GM19438 (cell line): ENCODE results near the gene STAT4.

Experiments
- ATAC-seq: cut with Tn5 transposase; IDR thresholded peaks from one replicate; pipeline ENCODE4 v1.9.1; 2021; ENCODE audit warnings: low read depth; ENCODE audit not compliant: unreplicated experiment

STAT4 gene

DNA sequence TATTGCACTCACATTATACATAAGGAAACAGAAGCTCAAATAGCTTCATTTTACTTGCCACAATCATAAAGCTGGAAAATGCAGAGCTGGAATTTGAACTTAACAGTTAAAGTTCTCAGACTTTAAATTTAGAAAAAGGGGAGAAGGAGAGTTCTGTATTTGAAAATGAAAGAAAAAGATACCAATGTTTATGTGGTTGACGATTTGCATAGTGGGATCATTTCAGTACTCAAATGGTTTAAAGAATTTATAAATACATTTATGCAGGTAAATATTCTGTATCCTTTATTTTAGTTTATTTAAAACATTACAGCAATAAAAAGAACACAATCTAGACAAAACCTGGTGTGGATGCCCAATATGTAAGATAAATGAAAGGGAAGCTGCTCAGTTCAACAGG, 25.5 kb upstream of the STAT4 start:
- no peak for ATAC-seq

DNA sequence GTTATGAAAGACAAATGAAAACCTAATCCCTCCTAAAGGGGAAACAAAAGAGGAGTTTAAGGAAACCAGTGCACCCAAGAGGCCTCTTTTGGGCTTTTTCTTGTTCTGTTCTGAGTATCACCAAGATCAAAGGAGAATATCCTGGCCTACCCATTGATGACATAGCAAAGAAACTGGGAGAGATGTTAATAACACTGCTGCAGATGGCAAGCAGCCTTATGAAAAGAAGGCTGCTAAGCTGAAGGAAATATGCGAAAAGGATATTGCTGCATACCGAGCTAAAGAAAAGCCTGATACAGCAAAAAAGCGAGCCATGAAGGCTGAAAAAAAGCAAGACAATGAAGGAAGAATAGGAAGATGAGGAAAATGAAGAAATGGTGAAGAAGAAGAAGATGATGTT, 23.6 kb upstream of the STAT4 start:
- ATAC-seq = no peak

DNA sequence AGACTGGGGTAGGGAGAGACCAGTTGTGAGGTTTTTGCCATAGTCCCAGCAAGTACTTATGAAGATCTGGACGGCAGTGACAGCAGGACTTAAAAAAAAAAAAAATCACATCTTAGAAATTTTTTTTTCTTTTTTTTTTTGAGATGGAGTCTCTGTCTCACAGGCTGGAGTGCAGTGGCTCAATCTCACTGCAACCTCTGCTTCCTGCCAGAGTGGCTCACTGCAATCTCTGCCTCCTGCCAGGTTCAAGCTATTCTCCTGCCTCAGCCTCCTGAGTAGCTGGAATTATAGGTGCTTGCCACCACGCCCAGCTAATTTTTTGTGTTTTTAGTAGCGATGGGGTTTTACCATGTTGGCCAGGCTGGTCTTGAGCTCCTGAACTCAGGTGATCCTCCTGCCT, 22.4 kb upstream of the STAT4 start:
- ATAC-seq = no peak

DNA sequence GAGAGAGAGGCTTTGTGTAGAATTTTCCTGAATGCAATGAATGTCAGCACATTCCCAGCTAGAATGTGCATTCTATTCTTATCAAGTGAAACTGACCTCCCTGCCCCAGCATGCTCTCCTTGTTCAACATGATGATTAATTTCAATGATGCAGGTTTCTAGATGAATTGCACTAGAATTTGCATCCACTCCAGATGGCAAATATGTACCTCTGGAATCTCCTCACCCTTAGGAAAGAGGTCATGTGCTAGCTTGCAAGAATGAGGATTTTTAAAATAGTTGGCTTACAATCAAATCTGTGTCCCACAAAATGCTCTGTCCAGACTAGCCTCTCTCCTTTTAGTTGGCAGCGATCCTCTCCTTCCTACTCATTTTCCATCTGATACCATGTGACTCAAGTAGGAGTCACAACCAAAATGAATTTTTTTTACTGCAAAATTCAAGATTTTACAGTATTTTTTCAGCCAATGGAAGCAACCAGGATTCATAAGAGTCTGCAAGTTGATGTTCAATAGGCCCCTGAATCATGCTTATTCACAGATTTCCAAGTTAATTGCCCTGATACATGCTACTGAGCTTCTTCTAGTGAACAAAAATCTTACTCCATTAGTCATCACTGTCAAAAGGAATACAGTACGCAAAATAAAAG, 21.0 kb upstream of the STAT4 start:
- no peak for ATAC-seq

DNA sequence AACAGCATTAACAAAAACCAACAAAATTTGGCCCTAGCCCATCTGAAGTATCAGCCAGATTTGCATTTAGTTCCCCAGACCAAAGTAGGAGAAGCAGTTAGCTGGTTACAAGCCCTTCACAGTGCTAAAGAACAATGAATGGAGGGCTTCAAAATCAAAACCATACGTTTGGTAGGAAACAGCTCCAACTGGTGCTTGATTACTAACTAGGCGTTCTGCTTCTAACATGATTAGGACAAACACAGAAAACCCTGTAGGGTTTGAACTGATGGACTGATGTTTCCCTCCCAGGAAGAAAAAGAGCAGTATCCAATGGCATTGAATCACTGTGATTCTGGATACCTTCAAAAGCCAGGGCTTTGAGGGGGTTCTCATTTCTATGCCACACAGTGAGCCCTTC, 20.5 kb upstream of the STAT4 start:
- ATAC-seq = no peak

DNA sequence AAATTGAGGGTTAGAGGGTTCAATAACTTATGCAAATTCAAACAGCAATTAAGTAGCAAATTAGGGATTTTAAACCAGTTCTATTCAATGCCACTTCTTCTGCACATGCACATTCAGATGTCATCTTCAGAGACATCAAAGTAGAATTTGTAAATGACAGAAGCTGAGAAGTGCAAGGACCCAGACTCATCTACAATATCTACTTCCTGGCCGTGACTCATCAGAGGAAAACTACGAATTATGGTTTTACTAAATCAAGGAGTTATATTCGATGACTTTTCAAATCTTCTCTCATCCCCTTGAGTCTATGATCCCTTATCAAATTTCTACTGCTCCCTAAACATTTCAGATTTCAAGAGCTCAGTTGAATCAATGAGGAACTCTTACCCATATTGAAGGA, 20.0 kb upstream of the STAT4 start:
- no peak for ATAC-seq

DNA sequence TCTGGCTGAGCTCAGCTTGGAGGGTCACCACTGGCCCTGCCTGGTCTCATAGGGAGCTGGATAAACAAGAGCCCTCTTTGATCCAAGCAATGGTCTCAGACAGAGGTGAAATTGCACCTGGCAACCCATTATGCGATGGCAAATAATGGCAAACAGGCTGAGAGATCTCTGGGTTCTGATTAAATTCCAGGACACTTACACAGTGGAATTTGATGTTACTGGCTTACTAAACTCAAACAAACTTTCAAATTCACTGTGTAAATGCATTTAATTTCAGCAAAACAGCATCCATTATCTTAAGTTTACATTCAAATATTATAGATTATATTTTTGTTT, 19.5 kb upstream of the STAT4 start:
- ATAC-seq = no peak

DNA sequence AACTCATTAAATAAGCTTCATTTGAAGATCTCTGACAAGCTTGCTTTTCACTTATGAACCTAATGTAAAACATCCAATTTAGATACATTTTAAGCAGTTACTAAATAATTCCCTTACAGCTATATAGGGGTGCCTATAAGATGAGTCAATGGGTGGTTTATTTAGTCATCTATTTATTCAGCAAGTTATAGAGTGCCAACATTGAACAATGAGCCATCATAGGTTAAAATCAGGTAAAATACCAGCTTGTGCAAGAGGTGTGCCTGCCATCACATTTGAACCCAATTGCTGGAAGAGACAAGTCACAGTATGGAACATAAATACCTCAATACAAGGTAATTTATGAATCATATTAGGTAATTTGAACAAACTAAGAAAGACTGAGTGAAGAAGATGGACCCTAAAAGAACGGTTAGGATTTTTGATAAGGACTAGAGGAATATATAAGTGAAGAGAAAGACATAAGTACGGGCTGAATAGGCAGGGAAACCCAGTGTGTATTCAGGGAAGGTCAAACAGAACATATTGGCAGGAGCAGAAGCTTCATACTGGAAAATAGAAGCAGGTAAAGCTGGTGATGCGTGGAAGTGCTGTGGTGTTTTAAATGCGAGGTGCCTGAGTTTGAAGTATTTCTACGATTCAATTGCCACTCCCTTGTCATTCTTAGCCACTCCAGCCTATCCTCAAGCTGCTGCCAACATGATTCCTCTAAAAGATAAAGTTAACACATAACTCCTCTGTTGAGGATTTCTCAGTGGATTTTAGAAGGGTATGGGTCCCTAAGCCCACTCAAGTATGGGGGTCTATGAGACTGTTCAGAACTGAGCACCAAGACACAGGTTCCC, 18.9 kb upstream of the STAT4 start:
- ATAC-seq = no peak

DNA sequence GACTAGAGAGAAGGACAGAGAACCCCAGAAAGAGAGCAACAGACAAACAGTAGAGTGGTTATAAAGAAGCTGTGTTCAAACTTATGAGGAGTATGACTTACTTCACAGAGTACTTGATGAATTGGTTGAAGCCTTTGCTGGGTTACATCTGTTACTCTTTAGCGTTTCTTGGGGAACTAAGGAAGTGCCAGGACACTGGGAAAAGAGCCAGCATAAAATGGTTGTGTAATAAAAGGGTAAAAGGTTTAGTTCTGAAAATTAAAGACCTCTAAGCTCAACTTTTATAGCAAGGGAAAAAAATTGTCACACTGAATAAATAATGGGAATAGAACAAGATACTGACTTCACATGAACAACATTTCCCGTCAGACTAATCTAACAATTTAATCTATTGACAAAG, 17.0 kb upstream of the STAT4 start:
- no peak for ATAC-seq

DNA sequence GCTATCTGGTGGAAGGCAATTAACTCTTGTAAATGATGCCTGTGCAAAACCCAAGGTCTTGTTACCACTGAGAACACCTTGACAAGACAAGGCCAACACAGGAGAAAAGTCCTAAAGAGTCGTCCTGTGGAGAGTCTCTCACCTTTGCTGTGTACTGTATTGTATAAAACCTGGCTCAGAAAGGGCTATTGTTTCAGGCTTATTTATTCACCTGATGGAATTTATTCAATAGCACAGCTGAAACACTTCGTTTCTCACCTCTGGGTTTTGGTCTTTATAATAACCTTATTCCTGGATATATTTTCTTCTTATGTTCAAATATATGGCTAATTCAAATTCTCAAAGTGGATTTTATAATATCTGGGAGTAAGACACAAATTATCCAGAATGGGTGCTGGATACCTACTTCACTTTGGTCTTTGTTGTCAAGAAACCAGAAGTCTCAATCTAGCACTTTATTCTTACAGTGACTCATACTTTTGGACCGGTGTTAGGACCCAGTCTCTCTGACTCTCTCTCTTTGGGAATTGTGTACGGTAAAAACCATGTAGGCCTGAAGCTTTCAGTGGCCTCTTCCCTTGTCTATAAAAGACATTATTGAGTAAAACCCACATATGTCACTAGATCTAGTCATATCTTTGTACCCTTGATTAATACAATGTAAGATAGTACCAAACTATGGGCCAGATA, 16.1 kb upstream of the STAT4 start:
- ATAC-seq = no peak

DNA sequence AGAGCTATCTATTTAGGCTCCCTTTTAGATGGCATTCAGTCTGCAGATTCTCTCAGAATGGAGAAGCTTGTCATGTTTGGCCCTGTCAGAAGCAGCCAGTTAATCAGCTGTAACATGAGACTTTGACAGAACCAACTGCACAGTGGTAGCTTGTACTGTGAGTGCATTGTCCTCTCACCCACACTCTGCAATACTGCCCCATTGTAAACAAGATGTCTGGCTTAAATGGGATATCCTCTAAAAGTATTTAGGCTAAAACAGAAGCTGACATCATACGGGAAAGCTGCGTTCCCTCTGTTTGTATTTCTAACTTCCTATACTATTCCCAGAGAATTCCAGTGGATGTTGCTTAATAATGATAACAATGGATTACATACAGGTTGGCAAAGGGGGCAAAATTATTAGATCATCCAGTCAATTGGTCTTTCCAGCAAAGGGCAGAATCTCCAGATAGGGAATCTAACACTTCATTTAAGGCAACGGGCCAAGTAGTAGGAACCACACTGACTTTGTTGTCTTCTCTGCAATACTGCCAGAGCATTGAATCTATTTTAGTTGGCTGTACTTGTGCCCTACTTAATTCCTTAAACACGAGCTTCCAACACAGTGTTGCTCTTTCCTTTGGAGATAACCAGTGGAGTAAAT, 15.4 kb upstream of the STAT4 start:
- no peak for ATAC-seq

DNA sequence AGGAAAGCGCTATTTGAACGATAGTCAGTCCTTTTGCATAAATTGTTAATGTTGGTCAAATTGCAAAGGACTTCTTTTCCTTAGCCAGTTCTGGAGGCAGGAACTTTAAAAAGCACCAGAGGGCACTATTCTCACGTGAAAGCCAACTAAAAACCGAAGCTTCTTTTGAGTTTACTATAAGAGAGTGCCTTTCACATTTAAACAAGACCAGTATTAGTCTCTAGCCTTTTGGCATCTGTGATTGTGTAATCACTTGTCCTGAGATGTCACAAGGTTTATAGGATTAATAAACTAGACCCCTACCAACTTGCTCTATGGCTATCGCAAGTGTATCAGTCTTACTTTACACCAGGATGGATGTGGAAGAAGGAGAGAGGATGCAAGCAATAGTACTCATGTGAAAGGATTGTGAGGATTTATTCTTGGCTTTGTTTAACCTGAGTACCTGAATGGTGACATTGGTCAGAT, 14.4 kb upstream of the STAT4 start:
- peak; percentile 87 for ATAC-seq

DNA sequence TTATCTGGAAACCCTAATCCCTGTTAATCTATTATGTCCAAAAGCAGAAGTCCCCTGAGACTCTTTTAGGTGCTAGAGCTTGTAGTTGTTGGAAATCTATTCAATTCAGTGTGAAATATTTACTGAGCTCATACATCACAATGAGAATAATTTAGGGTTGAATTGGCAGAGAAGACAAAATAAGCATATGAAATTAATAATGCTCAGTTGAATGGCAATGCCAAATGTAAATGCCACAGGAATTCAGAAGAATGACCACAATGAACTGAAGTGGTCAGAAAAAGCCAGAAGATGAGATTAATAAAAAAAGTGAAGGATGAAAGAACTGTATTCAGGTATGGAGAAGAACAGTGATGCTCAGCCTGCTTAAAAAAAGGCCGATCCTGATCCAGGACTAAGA, 8.0 kb upstream of the STAT4 start:
- ATAC-seq = no peak

DNA sequence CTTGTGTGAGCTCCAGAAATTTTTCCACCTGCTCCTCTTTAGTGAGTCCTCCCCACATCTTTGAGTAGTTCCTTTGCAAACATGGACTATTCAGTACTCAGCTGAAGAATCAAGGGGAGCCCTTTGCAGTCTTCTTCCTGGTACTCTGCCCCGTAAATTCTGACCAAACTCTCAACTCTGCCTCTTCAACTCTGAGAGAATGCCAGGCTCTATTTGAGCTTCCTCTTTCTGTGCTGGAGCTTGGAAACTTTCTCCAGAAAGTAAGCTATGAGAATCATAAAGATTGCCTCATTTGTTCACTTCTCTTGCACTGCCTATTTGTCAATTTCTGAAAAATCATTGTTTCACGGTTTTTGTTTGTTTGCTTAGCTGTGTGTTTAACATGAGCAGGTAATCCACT, 7.4 kb upstream of the STAT4 start:
- ATAC-seq = no peak

DNA sequence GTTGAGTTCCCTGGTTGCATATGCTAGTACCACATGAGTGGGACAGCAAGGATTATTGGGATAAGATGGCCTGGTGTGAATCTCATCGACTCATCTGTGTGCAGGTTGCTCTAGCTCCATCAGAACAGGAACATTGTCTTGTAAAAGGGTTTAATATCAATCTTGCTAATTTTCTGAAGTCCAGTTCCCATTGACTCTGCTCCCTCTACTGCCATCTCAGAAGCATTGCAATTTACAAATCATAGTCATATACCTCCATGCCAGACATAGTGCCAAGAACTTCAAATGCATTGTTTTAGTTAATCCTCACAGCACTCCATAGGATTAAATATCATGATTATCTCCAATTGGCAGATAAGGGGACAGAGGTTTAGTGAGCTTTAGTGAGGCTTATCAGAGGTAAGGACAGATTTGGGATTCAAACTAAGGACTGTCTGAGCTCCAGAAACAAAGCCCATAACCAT, 4.8 kb upstream of the STAT4 start:
- no peak for ATAC-seq

DNA sequence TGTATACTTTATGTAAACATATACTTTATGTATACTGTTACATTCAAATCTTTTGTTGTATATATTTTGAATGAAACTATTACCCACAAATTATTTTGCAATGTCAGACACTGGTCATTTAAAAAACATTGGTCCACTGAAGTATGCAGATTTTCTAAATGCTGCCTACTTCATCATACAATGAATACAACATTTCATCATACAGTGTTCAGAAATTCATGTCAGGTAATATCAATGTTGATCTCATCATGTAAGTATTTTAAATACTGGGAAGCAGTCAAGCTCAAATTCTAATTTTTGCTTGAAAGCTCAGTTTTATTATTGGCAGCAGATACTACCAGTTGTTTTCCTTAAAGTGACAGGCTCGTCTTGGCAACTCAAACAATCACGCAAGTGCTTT, 2.9 kb upstream of the STAT4 start:
- ATAC-seq = no peak

DNA sequence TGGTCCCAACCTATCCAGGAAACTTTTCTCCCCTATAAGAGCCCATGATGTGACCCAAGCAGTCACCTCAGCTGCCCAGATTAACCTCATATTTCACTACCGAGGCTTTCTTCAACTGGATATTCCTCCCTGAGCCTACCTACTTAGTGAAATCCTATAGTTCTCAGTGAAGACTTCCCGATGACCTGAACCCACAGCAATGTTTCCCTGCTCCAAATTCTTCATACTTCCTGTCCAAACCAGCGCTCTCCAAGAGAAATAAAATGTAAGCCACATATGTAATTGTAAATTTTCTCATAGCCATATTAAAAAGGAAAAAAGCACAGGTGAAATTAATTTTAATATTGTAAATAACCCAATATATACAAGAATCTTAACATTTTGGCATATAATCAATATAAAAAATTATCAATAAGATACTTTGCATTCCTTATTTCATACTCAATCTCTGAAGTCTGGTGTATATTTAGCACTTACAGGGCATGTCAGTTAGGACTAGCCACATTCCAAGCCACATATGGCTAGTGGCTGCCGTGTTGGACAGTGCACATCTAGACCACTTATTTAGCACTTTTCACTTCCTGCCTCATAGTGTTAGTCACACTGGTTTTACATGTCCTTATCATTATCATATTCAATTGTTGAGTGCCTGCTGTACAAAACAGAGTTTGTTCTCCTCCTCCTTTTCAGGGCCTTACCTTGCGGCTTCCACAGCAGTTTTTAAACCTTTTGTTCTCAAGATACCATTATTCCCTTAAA, 1.9 kb upstream of the STAT4 start:
- no peak for ATAC-seq

DNA sequence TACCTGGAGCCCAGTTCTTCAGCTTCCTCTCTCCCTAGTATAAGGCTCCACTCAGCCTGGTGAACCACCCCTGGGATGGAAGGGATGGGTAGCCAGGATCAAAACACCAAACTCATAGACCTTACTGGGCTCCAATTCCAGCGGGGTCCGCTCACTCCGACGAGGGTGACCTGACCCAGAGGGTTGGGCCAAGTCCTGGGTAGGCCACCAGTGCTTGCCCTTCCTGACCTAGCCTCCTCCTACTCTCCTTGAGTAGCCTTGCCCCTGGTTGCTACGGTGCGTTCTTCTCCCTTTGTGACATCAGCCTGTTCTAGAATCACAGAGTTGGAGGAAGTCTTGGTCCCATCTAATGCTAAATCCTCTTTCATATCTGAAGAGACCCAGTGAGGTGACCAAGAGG, 537 bp upstream of the STAT4 start:
- ATAC-seq = no peak

DNA sequence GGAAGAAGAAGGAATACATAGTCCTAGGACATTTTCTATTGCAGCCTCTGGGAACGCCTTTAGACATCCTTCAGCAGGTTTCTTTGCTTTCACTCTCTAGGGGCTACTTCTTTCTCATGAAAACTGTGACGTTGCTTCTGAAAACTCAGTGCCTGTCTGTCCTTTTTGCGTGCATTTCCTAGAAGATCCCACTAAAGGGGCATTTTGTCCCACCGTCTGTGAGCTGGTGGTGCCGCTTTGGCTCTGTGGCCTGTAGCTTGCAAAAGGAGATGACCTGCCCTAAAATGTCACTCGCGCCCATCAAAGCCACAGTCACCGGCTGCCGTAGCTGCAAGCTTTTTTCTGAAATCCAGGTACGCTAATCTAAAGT, 579 bp downstream of the STAT4 start:
- peak; percentile 32 for ATAC-seq

DNA sequence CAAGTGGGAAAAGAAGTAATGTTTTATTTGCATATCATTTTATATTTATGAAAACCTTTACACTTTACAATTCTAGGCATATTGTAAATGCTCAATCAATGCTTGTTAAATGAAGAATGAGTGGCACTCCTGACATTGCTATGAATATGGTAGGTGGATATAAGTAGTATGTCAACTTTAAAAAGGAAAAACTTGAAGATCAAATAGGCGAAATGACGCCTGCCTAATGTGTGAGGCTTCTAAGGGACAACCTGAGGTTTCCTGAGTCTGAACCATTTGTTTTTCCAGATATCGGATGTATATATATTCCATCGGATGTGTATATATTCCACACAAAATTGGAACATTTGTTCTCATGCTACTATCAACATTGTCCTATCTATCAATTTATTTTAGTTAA, 1.4 kb downstream of the STAT4 start:
- ATAC-seq = no peak

DNA sequence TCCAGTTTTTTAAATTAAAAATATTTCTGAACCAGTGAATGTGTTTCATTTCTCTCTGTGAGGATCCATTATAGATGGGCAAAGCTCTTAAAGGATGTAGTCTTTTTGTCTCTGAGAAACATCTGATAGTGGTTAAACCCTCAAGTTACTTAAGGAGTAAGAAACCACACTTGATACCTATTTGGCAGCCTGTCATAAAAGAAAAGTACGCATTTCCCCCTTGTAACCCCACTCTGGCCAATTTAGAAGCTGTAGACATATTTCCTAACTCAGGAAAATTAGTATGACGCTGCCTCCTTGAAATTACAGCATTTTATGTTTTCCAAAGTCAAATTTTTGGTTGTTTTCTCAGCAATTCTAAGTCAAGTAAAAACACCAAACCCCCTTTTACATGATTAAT, 2.0 kb downstream of the STAT4 start:
- ATAC-seq = no peak
